CD4-positive, alpha-beta T cell (primary cell): ENCODE measurements around the gene DSE. TPM values are rescaled to one million over a fixed set of nuclear protein-coding genes. Genes with fewer than 3 reads are reported as not detected.

Source experiments
- ATAC-seq: fragments of 200-7000 bp; cut with Tn5 transposase; one replicate; pipeline ENCODE4 v1.10.0; 2022; ENCODE audit warnings: mild to moderate bottlenecking; ENCODE audit not compliant: poor library complexity
- CTCF ChIA-PET: fragments of 350-600 bp; sonication (Branson Sonifier 250); formaldehyde crosslinking; loops from one replicate; lab custom pipeline; 2021; ENCODE audit warnings: antibody characterized with exemption, inconsistent platforms; lab: Charles Lee
- POLR2A ChIA-PET: fragments of 350-600 bp; sonication (Branson Sonifier 250); formaldehyde crosslinking; loops from one replicate; lab custom pipeline; 2021; ENCODE audit warnings: antibody characterized with exemption, inconsistent platforms; lab: Charles Lee
- DNase-seq, 14 experiments: peaks; one replicate each; pipeline ENCODE4 v3.0.0-alpha.2; 2013 to 2020; ENCODE audit warnings: mixed read lengths in 2 of 14
- H3K27ac ChIP-seq, 2 donors: one replicate each; pipeline versions ENCODE4 v1.5.1 to v1.7.0; 2013; ENCODE audit warnings: low read length in 2 of 2, low read depth in 1 of 2, mild to moderate bottlenecking in 1 of 2
- H3K27me3 ChIP-seq, 2 experiments: 1 replicate in 1 of 2; 2 replicates in 1 of 2; pipeline versions ENCODE4 v1.6.1 to v1.7.0; 2013; ENCODE audit warnings: low read length in 2 of 2, control low read depth in 1 of 2, mild to moderate bottlenecking in 1 of 2, moderate library complexity in 1 of 2; ENCODE audit not compliant: insufficient read depth in 2 of 2, control insufficient read depth in 1 of 2
- H3K36me3 ChIP-seq: one replicate; pipeline ENCODE4 v1.6.1; 2013; ENCODE audit warnings: low read length, control low read depth; ENCODE audit not compliant: insufficient read depth
- H3K4me1 ChIP-seq: one replicate; pipeline ENCODE4 v1.6.1; 2013; ENCODE audit warnings: low read length, control low read depth; ENCODE audit not compliant: insufficient read depth
- H3K4me3 ChIP-seq: one replicate; pipeline ENCODE4 v1.5.1; 2013; ENCODE audit warnings: mild to moderate bottlenecking, low read length, moderate library complexity
- H3K9me3 ChIP-seq, 2 experiments: 1 replicate in 1 of 2; 2 replicates in 1 of 2; pipeline versions ENCODE4 v1.6.1 to v1.7.0; 2013; ENCODE audit warnings: low read length in 2 of 2, mild to moderate bottlenecking in 2 of 2, control low read depth in 1 of 2, moderate library complexity in 1 of 2; ENCODE audit not compliant: control insufficient read depth in 1 of 2, insufficient read depth in 1 of 2
- H3K27ac Mint-ChIP-seq: one replicate; pipeline ENCODE4 v1.8.0; 2020; ENCODE audit warnings: mixed read lengths
- H3K27me3 Mint-ChIP-seq: one replicate; pipeline ENCODE4 v1.8.0; 2021; ENCODE audit warnings: mixed read lengths
- H3K36me3 Mint-ChIP-seq: one replicate; pipeline ENCODE4 v1.8.0; 2021; ENCODE audit warnings: low read depth, mixed read lengths
- H3K4me1 Mint-ChIP-seq: one replicate; pipeline ENCODE4 v1.8.0; 2021; ENCODE audit warnings: low read depth, mixed read lengths
- H3K4me3 Mint-ChIP-seq: one replicate; pipeline ENCODE4 v1.8.0; 2020; ENCODE audit warnings: mild to moderate bottlenecking, mixed read lengths
- H3K9me3 Mint-ChIP-seq: one replicate; pipeline ENCODE4 v1.8.0; 2020; ENCODE audit warnings: mixed read lengths
- CTCF ChIP-seq: fragments of 200-600 bp; IDR thresholded peaks from one replicate; pipeline ENCODE4 v1.8.0; 2022; ENCODE audit warnings: antibody characterized with exemption, mild to moderate bottlenecking
- intact Hi-C, 2 experiments: fragments of 100-400 bp; cut with DNase I in 1 of 2; cut with micrococcal nuclease in 1 of 2; formaldehyde crosslinking; loops; one replicate each; pipeline versions ENCODE4 v1.15.1 to v1.9.0; 2023 to 2025; cut with DNase I, micrococcal nuclease
- total RNA-seq, 174 experiments: library from RNA in 2 of 174; stranded (reverse) in 2 of 174; gene quantifications; one replicate each; pipeline ENCODE4 v1.2.3 and lab custom pipeline; 2021 to 2026

The DSE gene
- total RNA-seq, 2 experiments from 2014 or later: 7.5 to 8.0 TPM

DNA sequence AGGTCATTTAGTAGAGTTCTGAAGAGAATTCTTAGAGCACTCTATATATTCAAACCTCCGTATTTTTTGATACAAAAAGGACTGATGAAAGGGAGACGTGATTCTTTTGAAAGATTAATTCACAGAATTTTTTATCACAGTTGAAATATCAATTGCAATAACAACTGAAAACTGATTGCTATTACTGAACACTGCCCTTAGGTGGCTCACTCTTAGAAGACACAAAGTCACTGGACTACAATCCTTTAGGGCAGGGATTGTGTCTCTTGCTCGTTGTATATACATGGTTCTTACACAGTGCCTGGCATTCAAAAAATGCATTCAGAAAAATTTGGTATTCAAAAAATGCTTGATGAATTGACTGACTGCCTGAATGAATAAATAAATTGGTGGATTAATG is 73.3 kb downstream of the DSE start:
- ATAC-seq (peak; percentile 54), DNase-seq (peak in 3 of 14 experiments; percentile 28 to 55 (median 44))
- no peaks in the 10 kb centered on the region for H3K36me3 ChIP-seq
- H3K4me3 ChIP-seq: no peak overlapping the region
- no peaks in the 10 kb centered on the region for H3K27me3 ChIP-seq
- H3K27ac ChIP-seq: no peak overlapping the region
- Mint-ChIP-seq H3K4me1 (peaks cover 13% of the 10 kb centered on the region), H3K27me3 (peaks cover 5% of the 10 kb centered on the region), H3K9me3 (no peaks in the 10 kb centered on the region), H3K27ac (no peak overlapping the region), H3K4me3 (no peak overlapping the region), H3K36me3 (no peaks in the 10 kb centered on the region)
- no peaks in the 10 kb centered on the region for H3K9me3 ChIP-seq
- intact Hi-C loops: no loop called here
- peaks cover 10% of the 10 kb centered on the region for H3K4me1 ChIP-seq
- ChIA-PET POLR2A (interaction anchor here (0.7 kb wide), 1 partner anchor 10 kb away, joined by 4 read pairs; no protein-coding TSS in a partner anchor), CTCF (no interaction called here)
- TF ChIP-seq CTCF: peak; percentile 58

DNA sequence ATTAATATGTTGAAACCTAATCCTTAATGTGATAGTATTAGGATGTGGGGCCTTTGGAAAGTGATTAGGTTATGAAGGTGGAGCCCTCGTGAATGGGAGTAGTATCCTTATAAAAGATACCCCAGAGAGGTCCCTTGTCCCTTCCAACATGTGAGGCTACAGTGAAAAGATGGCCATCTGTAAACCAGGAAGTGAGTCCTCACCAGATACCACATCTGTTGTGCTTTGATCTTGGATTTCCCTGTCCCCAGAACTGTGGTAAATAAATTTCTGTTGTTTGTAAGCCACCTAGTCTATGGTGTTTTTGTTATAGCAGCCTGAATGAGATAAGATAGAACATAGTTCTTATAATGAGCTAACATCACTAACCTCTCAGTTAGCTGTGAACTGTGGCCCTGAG is 73.8 kb downstream of the DSE start:
- Histone ChIP-seq H3K4me3 (no peak overlapping the region), H3K4me1 (peaks cover 10% of the 10 kb centered on the region), H3K9me3 (no peaks in the 10 kb centered on the region), H3K27ac (no peak overlapping the region), H3K27me3 (no peaks in the 10 kb centered on the region), H3K36me3 (no peaks in the 10 kb centered on the region)
- ChIA-PET CTCF (no interaction called here), POLR2A (no interaction called here)
- no peak for DNase-seq
- Mint-ChIP-seq H3K27me3 (peaks cover 5% of the 10 kb centered on the region), H3K9me3 (no peaks in the 10 kb centered on the region), H3K27ac (no peak overlapping the region), H3K36me3 (no peaks in the 10 kb centered on the region), H3K4me3 (no peak overlapping the region), H3K4me1 (peaks cover 13% of the 10 kb centered on the region)
- no peak for ATAC-seq
- no peak for TF ChIP-seq CTCF
- intact Hi-C loops: no loop called here

GRCh38 chr6:116445102-116445501 is 74.4 kb downstream of the DSE start:
- Mint-ChIP-seq H3K27me3 (peaks cover 5% of the 10 kb centered on the region), H3K4me3 (no peak overlapping the region), H3K27ac (no peak overlapping the region), H3K36me3 (no peaks in the 10 kb centered on the region), H3K9me3 (no peaks in the 10 kb centered on the region), H3K4me1 (peaks cover 13% of the 10 kb centered on the region)
- no peaks in the 10 kb centered on the region for H3K9me3 ChIP-seq
- POLR2A ChIA-PET: no interaction called here
- no peaks in the 10 kb centered on the region for H3K27me3 ChIP-seq
- H3K4me3 ChIP-seq: no peak overlapping the region
- CTCF ChIA-PET: interaction anchor here (1.8 kb wide), 1 partner anchor 8 kb away, joined by 4 read pairs; no protein-coding TSS in a partner anchor
- DNase-seq (peak in 2 of 14 experiments; percentile 19 to 31), ATAC-seq (no peak)
- no peak for TF ChIP-seq CTCF
- H3K36me3 ChIP-seq: no peaks in the 10 kb centered on the region
- intact Hi-C loops: no loop called here
- H3K4me1 ChIP-seq: peaks cover 10% of the 10 kb centered on the region
- no peak overlapping the region for H3K27ac ChIP-seq
